Endothelial cell of umbilical vein (primary cell): ENCODE measurements around the gene MFGE8. TPM values are rescaled to one million over a fixed set of nuclear protein-coding genes. Genes with fewer than 3 reads are reported as not detected.

ENCODE experiments used
- BruUV-seq: library from RNA; stranded (reverse); fragments of 400-500 nt; replicated peaks from 2 replicates; lab custom pipeline; 2021; lab: Mats Ljungman, UMichigan
- CTCF ChIA-PET: fragments of 300-600, 350-600 bp; sonication (Branson Sonifier 250); formaldehyde crosslinking; loops from one replicate; lab custom pipeline; 2021; ENCODE audit warnings: antibody characterized with exemption, inconsistent platforms; lab: Charles Lee
- POLR2A ChIA-PET: fragments of 300-600, 350-600 bp; sonication (Branson Sonifier 250); formaldehyde crosslinking; loops from one replicate; lab custom pipeline; 2021; ENCODE audit warnings: antibody characterized with exemption, inconsistent platforms; lab: Charles Lee
- DNase-seq: peaks from one replicate; pipeline ENCODE4 v3.0.0-alpha.2; 2011; ENCODE audit warnings: low read depth, low spot score
- FAIRE-seq: peaks from 2 replicates; lab custom pipeline; 2011; peaks lifted over from hg19 to GRCh38; lab: Jason Lieb, UNC
- H2AFZ ChIP-seq: 2 replicates; pipeline ENCODE4 v1.6.0; 2012; ENCODE audit warnings: low read depth, low read length, control low read depth, inconsistent platforms
- H3K27ac ChIP-seq: 2 replicates; pipeline ENCODE4 v1.5.1; 2011; ENCODE audit warnings: low read depth, mild to moderate bottlenecking, control low read depth, low read length, moderate library complexity; ENCODE audit not compliant: insufficient read depth
- H3K27me3 ChIP-seq, 2 experiments: 2 replicates each; pipeline versions ENCODE4 v1.6.0 to v1.6.1; 2011; ENCODE audit warnings: low read length in 2 of 2, mixed read lengths in 1 of 2; ENCODE audit not compliant: control insufficient read depth in 2 of 2, insufficient read depth in 2 of 2
- H3K36me3 ChIP-seq, 2 experiments: 2 replicates in 1 of 2; 3 replicates in 1 of 2; pipeline ENCODE4 v1.5.1; 2011; ENCODE audit warnings: low read length in 2 of 2, mild to moderate bottlenecking in 1 of 2, moderate library complexity in 1 of 2; ENCODE audit not compliant: control insufficient read depth in 2 of 2, insufficient read depth in 2 of 2; ENCODE audit errors: extremely low read depth in 1 of 2
- H3K4me1 ChIP-seq: 3 replicates; pipeline ENCODE4 v1.5.1; 2011; ENCODE audit warnings: mild to moderate bottlenecking, low read length; ENCODE audit not compliant: control insufficient read depth, insufficient read depth; ENCODE audit errors: extremely low read depth
- H3K4me2 ChIP-seq: 2 replicates; pipeline ENCODE4 v1.6.1; 2011; ENCODE audit warnings: low read length, control low read depth, mixed read lengths; ENCODE audit not compliant: insufficient read depth
- H3K4me3 ChIP-seq, 3 experiments: fragments of 200-600 bp in 1 of 3; sonication (generic), shearing (Covaris generic) in 1 of 3; replicated peaks in 1 of 3; 2 replicates each; pipeline ENCODE4 v1.5.1; 2011 to 2016; ENCODE audit warnings: control low read depth in 3 of 3, low read length in 3 of 3, mild to moderate bottlenecking in 2 of 3, inconsistent platforms in 1 of 3, low read depth in 1 of 3, moderate library complexity in 1 of 3; ENCODE audit not compliant: insufficient read depth in 1 of 3
- H3K79me2 ChIP-seq: 2 replicates; pipeline ENCODE4 v1.6.0; 2012; ENCODE audit warnings: low read length, inconsistent platforms; ENCODE audit not compliant: control insufficient read depth, insufficient read depth
- H3K9ac ChIP-seq: replicated peaks from 2 replicates; pipeline ENCODE3; 2011; ENCODE audit warnings: low read length, control low read depth; ENCODE audit not compliant: insufficient read depth; ENCODE audit errors: extremely low read depth
- H3K9me1 ChIP-seq: replicated peaks from 3 replicates; pipeline ENCODE4 v1.6.0; 2011; ENCODE audit warnings: mild to moderate bottlenecking, low read length; ENCODE audit not compliant: control insufficient read depth, insufficient read depth; ENCODE audit errors: extremely low read depth
- H3K9me3 ChIP-seq: replicated peaks from 2 replicates; pipeline ENCODE4 v1.5.1; 2012; ENCODE audit warnings: low read length, inconsistent platforms; ENCODE audit not compliant: control insufficient read depth, insufficient read depth
- H4K20me1 ChIP-seq: replicated peaks from 2 replicates; pipeline ENCODE3; 2011; ENCODE audit warnings: mild to moderate bottlenecking, low read length; ENCODE audit not compliant: control insufficient read depth, insufficient read depth; ENCODE audit errors: extremely low read depth
- EZH2 ChIP-seq: IDR thresholded peaks from 2 replicates; pipeline ENCODE4 v1.6.1; 2012; ENCODE audit warnings: borderline replicate concordance, low read depth, mild to moderate bottlenecking, moderate library complexity, low read length, inconsistent platforms; ENCODE audit not compliant: severe bottlenecking
- FOS ChIP-seq: IDR thresholded peaks from 2 replicates; pipeline ENCODE4 v1.6.1; 2011; ENCODE audit warnings: mild to moderate bottlenecking, low read length, moderate library complexity, borderline replicate concordance; ENCODE audit not compliant: insufficient read depth
- GATA2 ChIP-seq: IDR thresholded peaks from 2 replicates; pipeline ENCODE4 v1.7.0; 2011; ENCODE audit warnings: low read depth, mild to moderate bottlenecking, moderate library complexity, mixed read lengths, low read length; ENCODE audit not compliant: insufficient read length, insufficient read depth
- JUN ChIP-seq: IDR thresholded peaks from 2 replicates; pipeline ENCODE4 v1.6.1; 2011; ENCODE audit warnings: borderline replicate concordance, low read depth; ENCODE audit not compliant: insufficient read length, insufficient read depth
- MAX ChIP-seq: IDR thresholded peaks from 2 replicates; pipeline ENCODE4 v1.6.1; 2011; ENCODE audit not compliant: insufficient read depth, insufficient read length
- MYC ChIP-seq: IDR thresholded peaks from one replicate; pipeline ENCODE4 v1.6.1; 2011; ENCODE audit warnings: mild to moderate bottlenecking, low read depth, low read length
- POLR2A ChIP-seq: IDR thresholded peaks from 2 replicates; pipeline ENCODE4 v1.6.1; 2012; ENCODE audit warnings: low read depth, mild to moderate bottlenecking, control low read depth, low read length
- POLR2AphosphoS5 ChIP-seq: IDR thresholded peaks from 2 replicates; pipeline ENCODE4 v1.6.1; 2012; ENCODE audit warnings: low read depth, mild to moderate bottlenecking, control low read depth, low read length, moderate library complexity; ENCODE audit not compliant: insufficient read depth
- dilution Hi-C: fragments of 300-500 bp; cut with MboI; formaldehyde crosslinking; loops from one replicate; pipeline ENCODE4 v1.15.0; 2019; ENCODE audit warnings: low sequenced_read_pairs; ENCODE audit not compliant: extremely low pct_ligation_motif_present
- intact Hi-C: fragments of 100-400 bp; cut with micrococcal nuclease; formaldehyde crosslinking; loops from one replicate; pipeline ENCODE4 v1.10.0; 2022
- polyA plus RNA-seq, 4 experiments: library from polyadenylated mRNA; depleted of rRNA in 3 of 4; stranded (reverse) in 3 of 4; unstranded in 1 of 4; fragments of >200 nt; gene quantifications; 2 replicates each; pipeline versions ENCODE4 v1.2.1 to v1.2.3, GENCODE V29; 2011 to 2012; ENCODE audit warnings: missing spikeins in 1 of 4
- total RNA-seq: library from RNA; stranded (reverse); gene quantifications from 2 replicates; pipeline ENCODE4 v1.2.3, GENCODE V29; 2021
- TF ChIP-seq, protein P1 (sequence below), 2 donors: IDR thresholded peaks; 1 replicate in 1 of 2; 2 replicates in 1 of 2; pipeline ENCODE4 v1.5.1; 2011; ENCODE audit warnings: low read length in 2 of 2, mild to moderate bottlenecking in 2 of 2, moderate library complexity in 2 of 2, control low read depth in 1 of 2, inconsistent platforms in 1 of 2, low read depth in 1 of 2; ENCODE audit not compliant: insufficient read depth in 1 of 2; ENCODE audit errors: extremely low read depth in 1 of 2

The MFGE8 gene
- total and polyA plus RNA-seq, 2 donors (not counting 3 experiments of a cell fraction or from before 2014, with no cell fraction given), result 108 to 117 TPM

GRCh38 chr15:88859550-88859949 is 53.6 kb downstream of the MFGE8 start:
- Histone ChIP-seq H3K4me1 (peaks cover 6% of the 10 kb centered on the region), H3K4me2 (no peak overlapping the region), H3K36me3 (no peaks in the 10 kb centered on the region), H2AFZ (no peak overlapping the region), H3K4me3 (no peak overlapping the region), H3K9ac (no peak overlapping the region), H3K79me2 (no peaks in the 10 kb centered on the region), H3K27ac (no peak overlapping the region), H3K9me3 (no peaks in the 10 kb centered on the region), H4K20me1 (no peaks in the 10 kb centered on the region), H3K9me1 (no peaks in the 10 kb centered on the region), H3K27me3 (no peaks in the 10 kb centered on the region)
- FAIRE-seq, result no peak
- dilution Hi-C loops, result no loop called here
- intact Hi-C loops, result no loop called here
- DNase-seq, result no peak
- TF ChIP-seq GATA2 (no peak), POLR2AphosphoS5 (no peak)
- POLR2A ChIA-PET, result no interaction called here
- BruUV-seq, result no TSS peak
- CTCF ChIA-PET, result interaction anchor here (1.9 kb wide), 1 partner anchor 20 kb away, joined by 6 read pairs; no protein-coding TSS in a partner anchor

DNA sequence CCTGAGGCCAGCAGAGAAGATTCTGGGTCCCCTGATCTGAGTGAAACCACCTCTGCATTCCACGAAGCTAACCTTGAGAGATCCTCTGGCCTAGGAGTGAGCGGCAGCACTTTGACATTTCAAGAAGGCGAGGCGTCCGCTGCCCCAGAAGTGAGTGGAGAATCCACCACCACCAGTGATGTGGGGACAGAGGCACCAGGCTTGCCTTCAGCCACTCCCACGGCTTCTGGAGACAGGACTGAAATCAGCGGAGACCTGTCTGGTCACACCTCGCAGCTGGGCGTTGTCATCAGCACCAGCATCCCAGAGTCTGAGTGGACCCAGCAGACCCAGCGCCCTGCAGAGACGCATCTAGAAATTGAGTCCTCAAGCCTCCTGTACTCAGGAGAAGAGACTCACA is 54.2 kb downstream of the MFGE8 start:
- no peaks in the 10 kb centered on the region for H4K20me1 ChIP-seq
- FAIRE-seq, result no peak
- CTCF ChIA-PET, result interaction anchor here (1.9 kb wide), 1 partner anchor 20 kb away, joined by 6 read pairs; no protein-coding TSS in a partner anchor
- DNase-seq, result no peak
- H3K4me2 ChIP-seq, result no peak overlapping the region
- no peaks in the 10 kb centered on the region for H3K27me3 ChIP-seq
- H2AFZ ChIP-seq, result no peak overlapping the region
- no peaks in the 10 kb centered on the region for H3K9me3 ChIP-seq
- no peaks in the 10 kb centered on the region for H3K9me1 ChIP-seq
- intact Hi-C loops, result no loop called here
- no peaks in the 10 kb centered on the region for H3K79me2 ChIP-seq
- H3K36me3 ChIP-seq, result no peaks in the 10 kb centered on the region
- dilution Hi-C loops, result no loop called here
- TF ChIP-seq FOS (no peak), EZH2 (no peak), GATA2 (no peak), MYC (no peak), POLR2AphosphoS5 (no peak), JUN (no peak), MAX (no peak), POLR2A (no peak)
- TF ChIP-seq, protein P1, sequence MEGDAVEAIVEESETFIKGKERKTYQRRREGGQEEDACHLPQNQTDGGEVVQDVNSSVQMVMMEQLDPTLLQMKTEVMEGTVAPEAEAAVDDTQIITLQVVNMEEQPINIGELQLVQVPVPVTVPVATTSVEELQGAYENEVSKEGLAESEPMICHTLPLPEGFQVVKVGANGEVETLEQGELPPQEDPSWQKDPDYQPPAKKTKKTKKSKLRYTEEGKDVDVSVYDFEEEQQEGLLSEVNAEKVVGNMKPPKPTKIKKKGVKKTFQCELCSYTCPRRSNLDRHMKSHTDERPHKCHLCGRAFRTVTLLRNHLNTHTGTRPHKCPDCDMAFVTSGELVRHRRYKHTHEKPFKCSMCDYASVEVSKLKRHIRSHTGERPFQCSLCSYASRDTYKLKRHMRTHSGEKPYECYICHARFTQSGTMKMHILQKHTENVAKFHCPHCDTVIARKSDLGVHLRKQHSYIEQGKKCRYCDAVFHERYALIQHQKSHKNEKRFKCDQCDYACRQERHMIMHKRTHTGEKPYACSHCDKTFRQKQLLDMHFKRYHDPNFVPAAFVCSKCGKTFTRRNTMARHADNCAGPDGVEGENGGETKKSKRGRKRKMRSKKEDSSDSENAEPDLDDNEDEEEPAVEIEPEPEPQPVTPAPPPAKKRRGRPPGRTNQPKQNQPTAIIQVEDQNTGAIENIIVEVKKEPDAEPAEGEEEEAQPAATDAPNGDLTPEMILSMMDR (IDR thresholded peaks at IDR 0.05; ENCODE audit: extremely low read depth in 1 of 2, insufficient read depth in 1 of 2, low read depth in 1 of 2, low read length in 2 of 2), result no peak
- H3K4me3 ChIP-seq, result no peak overlapping the region
- peaks cover 6% of the 10 kb centered on the region for H3K4me1 ChIP-seq
- H3K27ac ChIP-seq, result no peak overlapping the region
- H3K9ac ChIP-seq, result no peak overlapping the region
- POLR2A ChIA-PET, result no interaction called here
- no TSS peak for BruUV-seq
